Effector memory CD4-positive, alpha-beta T cell (primary cell): ENCODE results near the gene ATXN1.

ENCODE experiments used
- DNase-seq, 3 donors: peaks; one replicate each; pipeline ENCODE4 v3.0.0-alpha.2; 2020
- H3K27ac ChIP-seq: 2 replicates; pipeline ENCODE4 v1.7.0; 2013; ENCODE audit warnings: mild to moderate bottlenecking, low read length, moderate library complexity; ENCODE audit not compliant: insufficient read depth, poor library complexity, severe bottlenecking
- H3K27me3 ChIP-seq: replicated peaks from 2 replicates; pipeline ENCODE4 v1.7.0; 2013; ENCODE audit warnings: mild to moderate bottlenecking, low read length; ENCODE audit not compliant: insufficient read depth, control insufficient read depth, poor library complexity, severe bottlenecking
- H3K36me3 ChIP-seq: 2 replicates; pipeline ENCODE4 v1.7.0; 2013; ENCODE audit warnings: mild to moderate bottlenecking, low read length, moderate library complexity; ENCODE audit not compliant: control insufficient read depth, insufficient read depth
- H3K4me1 ChIP-seq: 2 replicates; pipeline ENCODE4 v1.7.0; 2013; ENCODE audit warnings: low read length, mild to moderate bottlenecking; ENCODE audit not compliant: control insufficient read depth, insufficient read depth, poor library complexity, severe bottlenecking
- H3K4me3 ChIP-seq: 2 replicates; pipeline ENCODE4 v1.7.0; 2013; ENCODE audit warnings: low read length, low read depth, mild to moderate bottlenecking; ENCODE audit not compliant: insufficient read depth, poor library complexity, severe bottlenecking
- H3K9me3 ChIP-seq: 2 replicates; pipeline ENCODE4 v1.7.0; 2013; ENCODE audit warnings: mild to moderate bottlenecking, low read length, moderate library complexity; ENCODE audit not compliant: control insufficient read depth

ATXN1 gene

GRCh38 chr6:16488813-16489212, 272.4 kb downstream of the ATXN1 start:
- no peaks in the 10 kb centered on the region for H3K27me3 ChIP-seq
- DNase-seq, result no peak
- peaks cover 24% of the 10 kb centered on the region for H3K4me1 ChIP-seq
- peaks cover 4% of the 10 kb centered on the region for H3K36me3 ChIP-seq
- no peak overlapping the region for H3K27ac ChIP-seq
- no peaks in the 10 kb centered on the region for H3K9me3 ChIP-seq
- H3K4me3 ChIP-seq, result no peak overlapping the region

- H3K4me3 ChIP-seq, result no peak overlapping the region
- peak overlapping the region; percentile 50 for H3K27ac ChIP-seq
- no peaks in the 10 kb centered on the region for H3K27me3 ChIP-seq
- DNase-seq, result no peak
- peaks cover 4% of the 10 kb centered on the region for H3K36me3 ChIP-seq
- peaks cover 28% of the 10 kb centered on the region for H3K4me1 ChIP-seq
- no peaks in the 10 kb centered on the region for H3K9me3 ChIP-seq
Measured at GRCh38 chr6:16487996-16488674, 273.1 kb downstream of the ATXN1 start.

- Histone ChIP-seq H3K4me3 (no peak overlapping the region), H3K36me3 (peaks cover 4% of the 10 kb centered on the region)
- DNase-seq, result no peak
Measured at GRCh38 chr6:16486661-16487060, 274.6 kb downstream of the ATXN1 start.

GRCh38 chr6:16483315-16483875, 277.9 kb downstream of the ATXN1 start:
- Histone ChIP-seq H3K27me3 (no peaks in the 10 kb centered on the region), H3K27ac (peak overlapping the region; percentile 85), H3K9me3 (no peaks in the 10 kb centered on the region), H3K4me3 (no peak overlapping the region), H3K36me3 (peaks cover 4% of the 10 kb centered on the region), H3K4me1 (peaks cover 50% of the 10 kb centered on the region)
- no peak for DNase-seq

More at GRCh38 chr6:16486661-16487060, 274.6 kb downstream of the ATXN1 start:
- no peaks in the 10 kb centered on the region for H3K27me3 ChIP-seq
- H3K27ac ChIP-seq, result peak overlapping the region; percentile 40
- H3K4me1 ChIP-seq, result peaks cover 41% of the 10 kb centered on the region
- no peaks in the 10 kb centered on the region for H3K9me3 ChIP-seq

GRCh38 chr6:16482702-16483314, 278.5 kb downstream of the ATXN1 start:
- Histone ChIP-seq H3K4me3 (no peak overlapping the region), H3K36me3 (peaks cover 4% of the 10 kb centered on the region)
- no peak for DNase-seq

GRCh38 chr6:16481697-16482399, 279.4 kb downstream of the ATXN1 start:
- peak; percentile 53 to 67 (median 59) for DNase-seq
- H3K27ac ChIP-seq, result peak overlapping the region; percentile 85
- peaks cover 4% of the 10 kb centered on the region for H3K36me3 ChIP-seq

More at GRCh38 chr6:16482702-16483314, 278.5 kb downstream of the ATXN1 start:
- Histone ChIP-seq H3K27ac (peak overlapping the region; percentile 85), H3K27me3 (no peaks in the 10 kb centered on the region), H3K4me1 (peaks cover 45% of the 10 kb centered on the region), H3K9me3 (no peaks in the 10 kb centered on the region)

GRCh38 chr6:16480763-16481560, 280.3 kb downstream of the ATXN1 start:
- H3K9me3 ChIP-seq, result no peaks in the 10 kb centered on the region
- H3K36me3 ChIP-seq, result peaks cover 4% of the 10 kb centered on the region
- H3K4me1 ChIP-seq, result peaks cover 42% of the 10 kb centered on the region
- no peak overlapping the region for H3K4me3 ChIP-seq
- H3K27ac ChIP-seq, result peak overlapping the region; percentile 85
- H3K27me3 ChIP-seq, result no peaks in the 10 kb centered on the region
- no peak for DNase-seq

More at GRCh38 chr6:16481697-16482399, 279.4 kb downstream of the ATXN1 start:
- H3K27me3 ChIP-seq, result no peaks in the 10 kb centered on the region
- peaks cover 45% of the 10 kb centered on the region for H3K4me1 ChIP-seq
- no peaks in the 10 kb centered on the region for H3K9me3 ChIP-seq
- no peak overlapping the region for H3K4me3 ChIP-seq

GRCh38 chr6:16477367-16478149, 283.7 kb downstream of the ATXN1 start:
- no peak overlapping the region for H3K27ac ChIP-seq
- no peaks in the 10 kb centered on the region for H3K9me3 ChIP-seq
- no peaks in the 10 kb centered on the region for H3K36me3 ChIP-seq
- no peak overlapping the region for H3K4me3 ChIP-seq
- no peak for DNase-seq
- H3K4me1 ChIP-seq, result peaks cover 35% of the 10 kb centered on the region
- no peaks in the 10 kb centered on the region for H3K27me3 ChIP-seq

- no peak overlapping the region for H3K4me3 ChIP-seq
- H3K27me3 ChIP-seq, result no peaks in the 10 kb centered on the region
- no peaks in the 10 kb centered on the region for H3K36me3 ChIP-seq
- peaks cover 28% of the 10 kb centered on the region for H3K4me1 ChIP-seq
- DNase-seq, result no peak
- H3K27ac ChIP-seq, result no peak overlapping the region
- H3K9me3 ChIP-seq, result no peaks in the 10 kb centered on the region
Measured at GRCh38 chr6:16476861-16477260, 284.4 kb downstream of the ATXN1 start.
